CD4-positive, alpha-beta T cell treated with Interferon gamma for 1 hour (primary cell): ENCODE measurements around the gene GABARAPL2.

ENCODE experiments used
- DNase-seq: peaks from one replicate; pipeline ENCODE4 v3.0.0-alpha.2; 2020

The GABARAPL2 gene

GRCh38 chr16:75555213-75555706 is 10.9 kb upstream of the GABARAPL2 start:
- no peak for DNase-seq

GRCh38 chr16:75555707-75556430 is 10.3 kb upstream of the GABARAPL2 start, which contains the start of gene TMEM231:
TMEM231 (minus strand) TSS chr16:75556252; CDS start chr16:75556209, 43 bp downstream.
- peak; percentile 96 for DNase-seq

- DNase-seq: no peak
These were observed 9.7 kb upstream of the GABARAPL2 start for GRCh38 chr16:75556431-75556950.

- no peak for DNase-seq
These were observed 7.3 kb upstream of the GABARAPL2 start for GRCh38 chr16:75558846-75559401.

DNA sequence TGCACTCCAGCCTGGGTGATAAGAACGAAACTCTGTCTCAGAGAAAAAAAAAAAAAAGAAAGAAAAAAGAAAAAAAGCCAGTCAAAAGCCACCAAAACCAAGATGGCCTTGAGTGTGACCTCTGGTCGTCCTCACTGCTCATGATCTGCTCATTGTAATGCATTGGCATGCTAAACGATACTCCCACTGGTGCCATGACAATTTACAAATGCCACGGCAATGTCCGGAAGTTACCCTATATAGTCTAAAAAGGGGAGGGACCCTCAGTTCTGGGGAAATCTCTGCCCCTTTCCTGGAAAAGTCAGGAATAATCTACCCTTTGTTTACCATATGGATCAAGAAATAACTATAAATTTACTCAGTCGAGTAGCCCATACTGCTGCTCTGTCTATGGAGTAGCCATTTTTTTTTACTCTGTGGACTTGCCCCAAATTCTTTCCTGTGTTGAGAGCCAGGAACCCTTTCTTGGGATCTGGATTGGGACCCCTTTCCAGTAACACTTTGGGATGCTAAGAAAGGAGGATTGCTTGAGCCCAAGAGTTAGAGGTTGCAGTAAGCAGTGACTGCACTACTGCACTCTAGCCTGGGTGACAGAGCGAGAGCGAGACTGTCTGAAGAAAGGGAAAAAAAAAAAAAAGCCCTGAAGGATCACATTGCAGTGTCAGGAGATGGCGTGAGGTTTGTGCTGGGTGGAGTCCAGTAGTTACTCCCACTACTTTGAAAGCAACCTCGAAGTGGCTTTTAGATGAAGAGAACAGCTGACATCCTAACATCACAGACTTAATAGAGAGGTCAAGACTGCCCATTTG is 6.4 kb upstream of the GABARAPL2 start:
- DNase-seq: no peak

GRCh38 chr16:75565640-75566039 is 539 bp upstream of the GABARAPL2 start:
- no peak for DNase-seq

DNA sequence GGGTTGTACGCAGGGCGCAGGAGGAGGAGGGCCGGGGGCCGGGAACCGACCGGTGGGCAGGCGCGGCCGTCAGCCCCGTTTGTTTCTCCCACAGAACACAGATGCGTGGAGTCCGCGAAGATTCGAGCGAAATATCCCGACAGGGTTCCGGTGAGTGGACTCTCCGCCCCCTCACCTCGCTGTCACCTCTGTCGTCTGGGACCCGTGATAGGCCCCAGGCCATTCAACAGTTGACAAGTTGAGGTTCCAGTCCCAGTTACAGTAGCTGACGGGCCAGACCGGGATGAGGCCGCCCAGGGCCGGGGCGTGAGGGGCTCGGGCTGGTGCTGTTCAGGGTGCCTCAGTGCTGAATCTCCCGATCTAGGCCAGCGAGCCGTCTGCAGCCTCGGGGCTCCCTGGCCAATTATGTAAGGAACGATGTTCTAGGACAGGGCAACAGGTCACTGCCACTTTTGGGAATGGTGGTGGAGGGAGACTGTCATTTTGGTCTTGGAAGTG is 628 bp downstream of the GABARAPL2 start:
- DNase-seq: peak; percentile 4

DNA sequence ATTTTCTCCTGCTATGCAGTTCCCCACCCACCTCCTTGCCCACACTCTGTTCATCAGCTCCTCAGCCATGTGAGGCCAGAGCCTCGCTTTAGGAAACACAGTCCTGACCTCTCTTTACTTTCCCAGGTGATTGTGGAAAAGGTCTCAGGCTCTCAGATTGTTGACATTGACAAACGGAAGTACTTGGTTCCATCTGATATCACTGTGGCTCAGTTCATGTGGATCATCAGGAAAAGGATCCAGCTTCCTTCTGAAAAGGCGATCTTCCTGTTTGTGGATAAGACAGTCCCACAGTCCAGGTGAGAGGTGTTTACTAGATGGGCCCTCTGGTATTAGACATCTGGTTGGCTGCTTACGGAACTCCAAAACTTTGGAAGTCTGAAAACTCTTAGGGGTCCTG is 1.7 kb downstream of the GABARAPL2 start:
- DNase-seq: no peak

DNA sequence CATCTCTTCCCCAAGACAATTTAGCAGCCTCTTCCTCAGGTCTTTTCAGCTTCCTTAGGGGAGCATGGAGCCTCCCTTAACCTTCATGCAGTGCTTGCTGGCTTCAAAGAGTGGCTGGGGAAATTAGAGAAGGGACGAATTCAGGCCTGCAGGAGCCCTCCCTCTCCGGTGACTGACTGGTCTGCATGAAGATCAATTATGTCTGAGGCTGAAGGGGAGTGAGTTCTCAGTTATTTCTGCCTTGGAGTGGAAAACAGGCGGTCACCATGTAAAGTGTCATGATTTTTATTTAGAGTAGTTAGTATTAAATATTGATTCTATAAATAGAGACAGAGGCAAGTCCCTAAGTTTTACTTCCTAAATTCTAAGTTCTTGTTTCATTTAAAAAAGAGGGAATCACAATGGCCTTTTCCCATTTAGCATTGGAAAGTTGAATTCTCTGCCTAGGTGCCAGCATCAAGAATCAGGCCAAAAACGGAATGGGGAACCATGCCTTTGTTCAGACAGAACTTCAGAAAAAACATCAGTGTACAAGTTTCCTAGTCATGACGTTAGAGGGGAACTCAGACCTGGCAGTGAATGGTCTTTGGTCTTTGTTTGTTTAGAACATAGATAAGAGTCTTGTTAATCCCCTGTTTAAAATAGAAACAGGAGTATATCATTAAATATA is 4.4 kb downstream of the GABARAPL2 start:
- no peak for DNase-seq

GRCh38 chr16:75572864-75573542 is 6.8 kb downstream of the GABARAPL2 start:
- DNase-seq: no peak

GRCh38 chr16:75573955-75574354 is 7.8 kb downstream of the GABARAPL2 start:
- no peak for DNase-seq

DNA sequence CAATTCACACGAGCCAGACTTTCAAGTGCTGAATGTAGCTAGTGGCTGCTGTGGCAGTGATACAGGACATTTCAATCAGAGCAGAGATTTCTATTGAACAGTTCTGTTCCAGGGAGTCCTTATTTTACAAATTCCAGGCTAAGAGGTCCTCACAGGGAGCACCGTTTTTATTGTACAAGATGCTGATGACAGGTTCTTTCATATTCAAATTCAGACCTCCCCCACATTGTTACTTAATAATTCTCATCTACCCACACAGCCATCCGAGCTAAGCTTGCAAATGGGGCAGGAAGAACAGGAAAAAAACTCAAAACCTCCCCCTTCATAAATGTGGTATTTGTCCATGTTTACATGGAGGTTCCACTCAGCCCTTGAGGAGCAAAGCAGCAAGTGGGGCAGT is 9.8 kb downstream of the GABARAPL2 start:
- no peak for DNase-seq

DNA sequence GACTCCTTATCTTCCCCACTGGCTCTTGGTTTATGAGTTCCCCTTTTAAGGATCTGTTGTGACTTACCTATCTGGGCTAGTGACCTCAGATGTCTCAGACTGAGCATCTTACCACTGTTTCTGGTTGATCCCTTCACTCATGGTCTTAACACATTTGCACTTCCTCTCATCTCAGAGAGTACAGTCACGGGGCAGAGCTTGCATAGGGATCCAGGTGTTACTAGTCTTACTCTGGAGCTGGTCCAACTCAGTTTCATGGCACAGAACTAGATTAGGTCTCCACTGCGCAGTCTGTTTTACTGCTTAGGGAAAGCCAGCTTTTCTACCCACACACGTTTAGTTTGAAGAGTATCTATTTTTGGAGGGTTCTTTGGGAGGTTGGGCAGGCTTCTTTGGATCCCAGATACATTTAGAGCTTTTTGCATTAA is 10.2 kb downstream of the GABARAPL2 start:
- no peak for DNase-seq

DNA sequence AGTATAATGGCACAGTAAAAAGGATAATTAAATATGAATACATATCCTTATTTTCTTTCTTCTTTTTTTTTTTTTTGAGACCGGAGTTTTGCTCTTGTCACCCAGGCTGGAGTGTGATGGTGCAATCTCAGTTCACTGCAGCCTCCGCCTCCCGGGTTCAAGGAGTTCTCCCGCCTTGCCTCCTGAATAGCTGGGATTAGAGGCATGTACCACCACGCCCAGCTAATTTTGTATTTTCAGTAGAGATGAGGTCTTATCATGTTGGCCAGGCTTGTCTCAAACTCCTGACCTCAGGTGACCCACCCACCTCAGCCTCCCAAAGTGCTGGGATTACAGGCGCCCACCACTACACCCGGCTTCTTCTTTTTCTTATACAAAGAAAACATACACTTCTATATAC is 12.0 kb downstream of the GABARAPL2 start:
- no peak for DNase-seq

- DNase-seq: no peak
These were observed 12.5 kb downstream of the GABARAPL2 start for GRCh38 chr16:75578725-75579124.

GRCh38 chr16:75579281-75579834 is 13.2 kb downstream of the GABARAPL2 start:
- no peak for DNase-seq

- no peak for DNase-seq
These were observed 17.9 kb downstream of the GABARAPL2 start for GRCh38 chr16:75584108-75584507.

GRCh38 chr16:75588716-75589115 is 22.5 kb downstream of the GABARAPL2 start:
- no peak for DNase-seq

- DNase-seq: no peak
These were observed 23.1 kb downstream of the GABARAPL2 start for GRCh38 chr16:75589306-75589705.

GRCh38 chr16:75590920-75591843 is 25.0 kb downstream of the GABARAPL2 start:
- no peak for DNase-seq
